HEK293 (cell line): ENCODE measurements around the gene ARL8A.
A peak's percentile ranks its signal among the peaks of the same experiment; 100 is the strongest.

Experiments used
- GLIS1 ChIP-seq: fragments of 450-650 bp; formaldehyde crosslinking; IDR thresholded peaks from 2 replicates; pipeline ENCODE4 v1.5.1; 2016; ENCODE audit warnings: missing biosample characterization, missing genetic modification characterization
- KLF7 ChIP-seq: fragments of 450-650 bp; formaldehyde crosslinking; IDR thresholded peaks from 2 replicates; pipeline ENCODE4 v1.5.1; 2016; ENCODE audit warnings: missing biosample characterization, missing genetic modification characterization, borderline replicate concordance
- REPIN1 ChIP-seq: fragments of 450-650 bp; formaldehyde crosslinking; IDR thresholded peaks from 2 replicates; pipeline ENCODE4 v1.5.1; 2017; ENCODE audit warnings: missing biosample characterization, missing genetic modification characterization, low read depth
- ZNF239 ChIP-seq: fragments of 450-650 bp; formaldehyde crosslinking; IDR thresholded peaks from 2 replicates; pipeline ENCODE4 v1.5.1; 2016; ENCODE audit warnings: missing biosample characterization, missing genetic modification characterization
- ZNF404 ChIP-seq: fragments of 450-650 bp; formaldehyde crosslinking; IDR thresholded peaks from 2 replicates; pipeline ENCODE4 v1.5.1; 2017; ENCODE audit warnings: missing biosample characterization, missing genetic modification characterization
- ZNF416 ChIP-seq: fragments of 450-650 bp; formaldehyde crosslinking; IDR thresholded peaks from 2 replicates; pipeline ENCODE4 v1.5.1; 2016; ENCODE audit warnings: missing biosample characterization, missing genetic modification characterization
- ZNF423 ChIP-seq: fragments of 450-650 bp; formaldehyde crosslinking; IDR thresholded peaks from 2 replicates; pipeline ENCODE4 v1.5.1; 2016; ENCODE audit warnings: missing biosample characterization, missing genetic modification characterization
- ZNF501 ChIP-seq: fragments of 450-650 bp; formaldehyde crosslinking; IDR thresholded peaks from 2 replicates; pipeline ENCODE4 v1.5.1; 2016; ENCODE audit warnings: missing biosample characterization, missing genetic modification characterization
- ZNF621 ChIP-seq: fragments of 450-650 bp; formaldehyde crosslinking; IDR thresholded peaks from 2 replicates; pipeline ENCODE4 v1.5.1; 2017; ENCODE audit warnings: missing biosample characterization, missing genetic modification characterization
- ZNF660 ChIP-seq: fragments of 450-650 bp; IDR thresholded peaks from 2 replicates; pipeline ENCODE4 v1.5.1; 2018; ENCODE audit warnings: missing biosample characterization, mild to moderate bottlenecking, missing genetic modification characterization
- ZNF785 ChIP-seq: fragments of 450-650 bp; formaldehyde crosslinking; IDR thresholded peaks from 2 replicates; pipeline ENCODE4 v1.5.1; 2016; ENCODE audit warnings: missing biosample characterization, missing genetic modification characterization
- TF ChIP-seq, protein P1 (sequence below): fragments of 450-650 bp; formaldehyde crosslinking; IDR thresholded peaks from 2 replicates; pipeline ENCODE4 v1.5.1; 2016; ENCODE audit warnings: missing biosample characterization, missing genetic modification characterization
- TF ChIP-seq, protein P2 (sequence below): fragments of 450-650 bp; formaldehyde crosslinking; IDR thresholded peaks from 2 replicates; pipeline ENCODE4 v1.5.1; 2016; ENCODE audit warnings: missing biosample characterization, missing genetic modification characterization
- TF ChIP-seq, protein P3 (sequence below): fragments of 450-650 bp; formaldehyde crosslinking; optimal IDR thresholded peaks from 2 replicates; pipeline ENCODE3; 2016; ENCODE audit warnings: missing biosample characterization, mild to moderate bottlenecking, missing genetic modification characterization

DNA sequence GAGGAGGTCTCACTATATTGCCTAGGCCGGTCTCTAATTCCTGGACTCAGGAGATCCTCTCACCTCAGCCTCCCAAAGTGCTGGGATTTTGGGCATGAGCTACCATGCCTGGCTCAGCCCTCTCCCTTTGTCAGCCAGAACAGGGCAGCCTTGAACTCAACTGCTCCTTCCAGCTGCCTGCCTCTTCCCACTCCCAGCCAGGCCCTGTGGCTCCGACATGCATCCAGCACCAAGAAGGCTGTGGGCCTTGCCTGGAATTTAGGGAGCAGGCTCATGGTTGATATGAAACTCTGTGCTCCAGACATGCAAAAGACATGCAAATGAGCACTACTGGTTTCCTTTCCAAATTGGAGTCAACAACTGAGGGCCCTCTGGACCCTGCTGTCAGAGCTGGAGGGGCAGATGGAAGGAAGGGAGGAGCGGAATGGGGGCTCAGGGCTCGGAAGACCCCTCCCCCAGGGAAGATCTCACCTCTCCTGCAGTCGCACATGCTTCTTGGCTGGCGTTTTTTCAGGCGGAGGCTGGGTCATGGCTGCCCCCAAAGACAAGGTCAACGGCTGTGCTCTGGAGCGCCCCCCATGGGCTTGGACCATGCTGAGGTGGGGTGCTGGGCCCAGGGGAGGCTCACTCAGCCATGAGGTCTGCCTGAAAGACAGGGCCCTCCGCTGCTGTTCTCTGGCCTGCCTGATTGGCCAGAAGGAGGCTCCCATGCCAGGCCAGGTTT, 14.4 kb upstream of the ARL8A start:
- TF ChIP-seq ZNF239 (tag by site-specific recombination) (no peak), REPIN1 (tag by site-specific recombination) (no peak), GLIS1 (tag by site-specific recombination) (no peak), ZNF621 (tag by site-specific recombination) (no peak), KLF7 (no peak), ZNF416 (no peak), ZNF501 (tag by site-specific recombination) (no peak), ZNF660 (tag by site-specific recombination) (no peak), ZNF785 (tag by site-specific recombination) (no peak), ZNF423 (tag by site-specific recombination) (no peak), ZNF404 (tag by site-specific recombination) (no peak)
- TF ChIP-seq, protein P1, sequence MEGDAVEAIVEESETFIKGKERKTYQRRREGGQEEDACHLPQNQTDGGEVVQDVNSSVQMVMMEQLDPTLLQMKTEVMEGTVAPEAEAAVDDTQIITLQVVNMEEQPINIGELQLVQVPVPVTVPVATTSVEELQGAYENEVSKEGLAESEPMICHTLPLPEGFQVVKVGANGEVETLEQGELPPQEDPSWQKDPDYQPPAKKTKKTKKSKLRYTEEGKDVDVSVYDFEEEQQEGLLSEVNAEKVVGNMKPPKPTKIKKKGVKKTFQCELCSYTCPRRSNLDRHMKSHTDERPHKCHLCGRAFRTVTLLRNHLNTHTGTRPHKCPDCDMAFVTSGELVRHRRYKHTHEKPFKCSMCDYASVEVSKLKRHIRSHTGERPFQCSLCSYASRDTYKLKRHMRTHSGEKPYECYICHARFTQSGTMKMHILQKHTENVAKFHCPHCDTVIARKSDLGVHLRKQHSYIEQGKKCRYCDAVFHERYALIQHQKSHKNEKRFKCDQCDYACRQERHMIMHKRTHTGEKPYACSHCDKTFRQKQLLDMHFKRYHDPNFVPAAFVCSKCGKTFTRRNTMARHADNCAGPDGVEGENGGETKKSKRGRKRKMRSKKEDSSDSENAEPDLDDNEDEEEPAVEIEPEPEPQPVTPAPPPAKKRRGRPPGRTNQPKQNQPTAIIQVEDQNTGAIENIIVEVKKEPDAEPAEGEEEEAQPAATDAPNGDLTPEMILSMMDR (tag by site-specific recombination): 0 out of 2 replicates have a peak, but pooled peaks have one; percentile 38
- TF ChIP-seq, protein P2, sequence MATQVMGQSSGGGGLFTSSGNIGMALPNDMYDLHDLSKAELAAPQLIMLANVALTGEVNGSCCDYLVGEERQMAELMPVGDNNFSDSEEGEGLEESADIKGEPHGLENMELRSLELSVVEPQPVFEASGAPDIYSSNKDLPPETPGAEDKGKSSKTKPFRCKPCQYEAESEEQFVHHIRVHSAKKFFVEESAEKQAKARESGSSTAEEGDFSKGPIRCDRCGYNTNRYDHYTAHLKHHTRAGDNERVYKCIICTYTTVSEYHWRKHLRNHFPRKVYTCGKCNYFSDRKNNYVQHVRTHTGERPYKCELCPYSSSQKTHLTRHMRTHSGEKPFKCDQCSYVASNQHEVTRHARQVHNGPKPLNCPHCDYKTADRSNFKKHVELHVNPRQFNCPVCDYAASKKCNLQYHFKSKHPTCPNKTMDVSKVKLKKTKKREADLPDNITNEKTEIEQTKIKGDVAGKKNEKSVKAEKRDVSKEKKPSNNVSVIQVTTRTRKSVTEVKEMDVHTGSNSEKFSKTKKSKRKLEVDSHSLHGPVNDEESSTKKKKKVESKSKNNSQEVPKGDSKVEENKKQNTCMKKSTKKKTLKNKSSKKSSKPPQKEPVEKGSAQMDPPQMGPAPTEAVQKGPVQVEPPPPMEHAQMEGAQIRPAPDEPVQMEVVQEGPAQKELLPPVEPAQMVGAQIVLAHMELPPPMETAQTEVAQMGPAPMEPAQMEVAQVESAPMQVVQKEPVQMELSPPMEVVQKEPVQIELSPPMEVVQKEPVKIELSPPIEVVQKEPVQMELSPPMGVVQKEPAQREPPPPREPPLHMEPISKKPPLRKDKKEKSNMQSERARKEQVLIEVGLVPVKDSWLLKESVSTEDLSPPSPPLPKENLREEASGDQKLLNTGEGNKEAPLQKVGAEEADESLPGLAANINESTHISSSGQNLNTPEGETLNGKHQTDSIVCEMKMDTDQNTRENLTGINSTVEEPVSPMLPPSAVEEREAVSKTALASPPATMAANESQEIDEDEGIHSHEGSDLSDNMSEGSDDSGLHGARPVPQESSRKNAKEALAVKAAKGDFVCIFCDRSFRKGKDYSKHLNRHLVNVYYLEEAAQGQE (tag by site-specific recombination): no peak
- TF ChIP-seq, protein P3, sequence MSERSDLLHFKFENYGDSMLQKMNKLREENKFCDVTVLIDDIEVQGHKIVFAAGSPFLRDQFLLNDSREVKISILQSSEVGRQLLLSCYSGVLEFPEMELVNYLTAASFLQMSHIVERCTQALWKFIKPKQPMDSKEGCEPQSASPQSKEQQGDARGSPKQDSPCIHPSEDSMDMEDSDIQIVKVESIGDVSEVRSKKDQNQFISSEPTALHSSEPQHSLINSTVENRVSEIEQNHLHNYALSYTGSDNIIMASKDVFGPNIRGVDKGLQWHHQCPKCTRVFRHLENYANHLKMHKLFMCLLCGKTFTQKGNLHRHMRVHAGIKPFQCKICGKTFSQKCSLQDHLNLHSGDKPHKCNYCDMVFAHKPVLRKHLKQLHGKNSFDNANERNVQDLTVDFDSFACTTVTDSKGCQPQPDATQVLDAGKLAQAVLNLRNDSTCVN (tag by site-specific recombination): no peak
